Activated CD8-positive, alpha-beta T cell treated with anti-CD3 and anti-CD28 coated beads for 36 hours (primary cell): ENCODE data around the gene C1orf174. TPM values are rescaled to one million over a fixed set of nuclear protein-coding genes. Genes with fewer than 3 reads are reported as not detected.

Experiments used
- ATAC-seq: fragments of 200-7000 bp; cut with Tn5 transposase; one replicate; pipeline ENCODE4 v1.10.0; 2021; ENCODE audit warnings: mild to moderate bottlenecking, moderate library complexity
- CTCF ChIA-PET: fragments of 350-600 bp; sonication (Branson Sonifier 250); formaldehyde crosslinking; loops from one replicate; lab custom pipeline; 2021; ENCODE audit warnings: antibody characterized with exemption; lab: Charles Lee
- POLR2A ChIA-PET: fragments of 350-600 bp; sonication (Branson Sonifier 250); formaldehyde crosslinking; loops from one replicate; lab custom pipeline; 2021; ENCODE audit warnings: antibody characterized with exemption; lab: Charles Lee
- DNase-seq: peaks from one replicate; pipeline ENCODE4 v3.0.0-alpha.2; 2020
- H3K27ac Mint-ChIP-seq: one replicate; pipeline ENCODE4 v1.8.0; 2021; ENCODE audit warnings: mild to moderate bottlenecking, mixed read lengths
- H3K27me3 Mint-ChIP-seq: one replicate; pipeline ENCODE4 v1.8.0; 2021; ENCODE audit warnings: mixed read lengths
- H3K36me3 Mint-ChIP-seq: one replicate; pipeline ENCODE4 v1.8.0; 2021; ENCODE audit warnings: low read depth, mixed read lengths
- H3K4me1 Mint-ChIP-seq: one replicate; pipeline ENCODE4 v1.8.0; 2021; ENCODE audit warnings: low read depth, mixed read lengths
- H3K4me3 Mint-ChIP-seq: one replicate; pipeline ENCODE4 v1.8.0; 2021; ENCODE audit warnings: mild to moderate bottlenecking, moderate library complexity, mixed read lengths
- H3K9me3 Mint-ChIP-seq: one replicate; pipeline ENCODE4 v1.8.0; 2021; ENCODE audit warnings: mixed read lengths
- intact Hi-C: fragments of 100-400 bp; cut with micrococcal nuclease; formaldehyde crosslinking; loops from one replicate; pipeline ENCODE4 v1.10.0; 2022
- total RNA-seq, 2 experiments: library from RNA; stranded (reverse); gene quantifications; one replicate each; pipeline ENCODE4 v1.2.3, GENCODE V29; 2021
- TF ChIP-seq, protein P1 (sequence below): fragments of 200-600 bp; IDR thresholded peaks from one replicate; pipeline ENCODE4 v1.8.0; 2022; ENCODE audit warnings: antibody characterized with exemption, mild to moderate bottlenecking

Gene C1orf174
- total RNA-seq, 2 experiments from 2014 or later: 43.7 to 44.0 TPM

DNA sequence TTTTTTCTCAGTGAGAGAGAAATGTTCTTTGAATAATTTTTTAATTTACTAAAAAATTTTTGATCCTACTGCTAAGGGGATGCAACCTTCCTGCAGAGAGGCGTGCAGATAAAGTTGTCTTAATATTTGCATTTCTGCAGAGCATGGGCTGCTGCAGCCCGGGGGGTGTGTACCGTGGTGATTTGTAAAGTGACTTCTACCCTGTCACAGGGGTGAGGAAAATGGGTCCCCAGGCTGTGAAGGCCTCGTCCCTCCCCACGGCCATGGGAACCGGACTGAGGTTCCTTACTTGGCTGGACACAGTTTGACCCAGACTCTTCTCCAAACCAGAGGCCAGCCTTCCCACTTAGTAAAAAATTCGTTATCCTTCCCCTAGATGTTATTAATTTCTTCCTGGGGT lies 9.5 kb upstream of the C1orf174 start:
- H3K4me1 Mint-ChIP-seq: peaks cover 4% of the 10 kb centered on the region
- ChIA-PET CTCF (no interaction called here), POLR2A (no interaction called here)
- H3K27me3 Mint-ChIP-seq: no peaks in the 10 kb centered on the region
- ATAC-seq (no peak), DNase-seq (no peak)
- no peaks in the 10 kb centered on the region for H3K9me3 Mint-ChIP-seq
- no peak overlapping the region for H3K27ac Mint-ChIP-seq
- H3K4me3 Mint-ChIP-seq: no peak overlapping the region
- H3K36me3 Mint-ChIP-seq: no peaks in the 10 kb centered on the region
- intact Hi-C loops: no loop called here
- TF ChIP-seq, protein P1, sequence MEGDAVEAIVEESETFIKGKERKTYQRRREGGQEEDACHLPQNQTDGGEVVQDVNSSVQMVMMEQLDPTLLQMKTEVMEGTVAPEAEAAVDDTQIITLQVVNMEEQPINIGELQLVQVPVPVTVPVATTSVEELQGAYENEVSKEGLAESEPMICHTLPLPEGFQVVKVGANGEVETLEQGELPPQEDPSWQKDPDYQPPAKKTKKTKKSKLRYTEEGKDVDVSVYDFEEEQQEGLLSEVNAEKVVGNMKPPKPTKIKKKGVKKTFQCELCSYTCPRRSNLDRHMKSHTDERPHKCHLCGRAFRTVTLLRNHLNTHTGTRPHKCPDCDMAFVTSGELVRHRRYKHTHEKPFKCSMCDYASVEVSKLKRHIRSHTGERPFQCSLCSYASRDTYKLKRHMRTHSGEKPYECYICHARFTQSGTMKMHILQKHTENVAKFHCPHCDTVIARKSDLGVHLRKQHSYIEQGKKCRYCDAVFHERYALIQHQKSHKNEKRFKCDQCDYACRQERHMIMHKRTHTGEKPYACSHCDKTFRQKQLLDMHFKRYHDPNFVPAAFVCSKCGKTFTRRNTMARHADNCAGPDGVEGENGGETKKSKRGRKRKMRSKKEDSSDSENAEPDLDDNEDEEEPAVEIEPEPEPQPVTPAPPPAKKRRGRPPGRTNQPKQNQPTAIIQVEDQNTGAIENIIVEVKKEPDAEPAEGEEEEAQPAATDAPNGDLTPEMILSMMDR: no peak

GRCh38 chr1:3908886-3909517 lies 8.9 kb upstream of the C1orf174 start:
- no peak overlapping the region for H3K27ac Mint-ChIP-seq
- H3K9me3 Mint-ChIP-seq: no peaks in the 10 kb centered on the region
- H3K4me1 Mint-ChIP-seq: peaks cover 4% of the 10 kb centered on the region
- DNase-seq: no peak
- no peaks in the 10 kb centered on the region for H3K36me3 Mint-ChIP-seq
- ATAC-seq: no peak
- POLR2A ChIA-PET: no interaction called here
- H3K4me3 Mint-ChIP-seq: no peak overlapping the region
- CTCF ChIA-PET: no interaction called here
- intact Hi-C loops: no loop called here
- TF ChIP-seq, protein P1: no peak
- no peaks in the 10 kb centered on the region for H3K27me3 Mint-ChIP-seq

DNA sequence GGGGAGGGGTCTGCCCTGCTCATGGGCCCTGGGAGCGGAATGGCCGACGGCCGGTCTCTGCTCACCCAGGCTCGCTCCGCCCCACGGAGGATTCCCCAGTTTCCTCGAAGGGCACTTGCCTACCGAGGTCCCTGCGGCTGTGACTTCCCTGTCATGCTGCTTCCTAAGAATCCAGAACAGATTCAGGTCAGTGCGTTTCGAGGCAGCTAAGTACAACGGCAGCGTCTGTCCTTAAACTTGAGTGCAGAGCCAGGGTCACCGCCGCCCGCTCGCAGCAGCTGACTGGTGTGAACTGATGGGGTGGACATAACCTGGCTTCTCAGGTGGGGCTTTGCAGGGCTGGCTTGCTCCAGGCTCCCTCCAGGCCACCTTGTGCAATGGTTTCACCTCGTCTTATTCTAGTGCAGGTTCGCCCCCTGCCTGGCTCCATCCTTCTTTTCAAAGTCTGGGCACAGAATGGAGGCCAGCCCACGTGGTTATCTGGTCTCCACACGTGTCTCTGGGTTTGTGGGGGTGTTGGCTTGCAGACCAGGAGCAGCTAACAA lies 7.6 kb upstream of the C1orf174 start:
- H3K9me3 Mint-ChIP-seq: no peaks in the 10 kb centered on the region
- H3K4me3 Mint-ChIP-seq: no peak overlapping the region
- no peaks in the 10 kb centered on the region for H3K36me3 Mint-ChIP-seq
- POLR2A ChIA-PET: no interaction called here
- CTCF ChIA-PET: interaction anchor here (1.0 to 1.5 kb wide), 2 partner anchors 32 to 51 kb away, joined by 3 to 5 read pairs; no protein-coding TSS in a partner anchor
- ATAC-seq (no peak), DNase-seq (no peak)
- intact Hi-C loops: no loop called here
- peaks cover 17% of the 10 kb centered on the region for H3K4me1 Mint-ChIP-seq
- H3K27ac Mint-ChIP-seq: no peak overlapping the region
- no peaks in the 10 kb centered on the region for H3K27me3 Mint-ChIP-seq
- TF ChIP-seq, protein P1: no peak

- H3K9me3 Mint-ChIP-seq: no peaks in the 10 kb centered on the region
- H3K4me3 Mint-ChIP-seq: no peak overlapping the region
- DNase-seq (peak; percentile 66), ATAC-seq (peak; percentile 33)
- no peaks in the 10 kb centered on the region for H3K36me3 Mint-ChIP-seq
- POLR2A ChIA-PET: no interaction called here
- TF ChIP-seq, protein P1: peak; percentile 17
- H3K27me3 Mint-ChIP-seq: no peaks in the 10 kb centered on the region
- no peak overlapping the region for H3K27ac Mint-ChIP-seq
- peaks cover 22% of the 10 kb centered on the region for H3K4me1 Mint-ChIP-seq
- intact Hi-C loops: no loop called here
- CTCF ChIA-PET: interaction anchor here (1.0 to 1.5 kb wide), 3 partner anchors 33 to 51 kb away, joined by 3 to 5 read pairs (median 4); no protein-coding TSS in a partner anchor
Measured at GRCh38 chr1:3907031-3907534, 7.0 kb upstream of the C1orf174 start.

GRCh38 chr1:3906672-3907020 lies 6.6 kb upstream of the C1orf174 start:
- Mint-ChIP-seq H3K36me3 (no peaks in the 10 kb centered on the region), H3K27ac (no peak overlapping the region), H3K4me1 (peaks cover 24% of the 10 kb centered on the region), H3K4me3 (no peak overlapping the region), H3K9me3 (no peaks in the 10 kb centered on the region), H3K27me3 (no peaks in the 10 kb centered on the region)
- intact Hi-C loops: no loop called here
- TF ChIP-seq, protein P1: no peak
- ATAC-seq (no peak), DNase-seq (no peak)
- ChIA-PET POLR2A (no interaction called here), CTCF (interaction anchor here (1.0 to 1.5 kb wide), 3 partner anchors 33 to 50 kb away, joined by 3 to 5 read pairs (median 4); no protein-coding TSS in a partner anchor)
